ENCODE results near the gene TEX36.

TEX36 gene

DNA sequence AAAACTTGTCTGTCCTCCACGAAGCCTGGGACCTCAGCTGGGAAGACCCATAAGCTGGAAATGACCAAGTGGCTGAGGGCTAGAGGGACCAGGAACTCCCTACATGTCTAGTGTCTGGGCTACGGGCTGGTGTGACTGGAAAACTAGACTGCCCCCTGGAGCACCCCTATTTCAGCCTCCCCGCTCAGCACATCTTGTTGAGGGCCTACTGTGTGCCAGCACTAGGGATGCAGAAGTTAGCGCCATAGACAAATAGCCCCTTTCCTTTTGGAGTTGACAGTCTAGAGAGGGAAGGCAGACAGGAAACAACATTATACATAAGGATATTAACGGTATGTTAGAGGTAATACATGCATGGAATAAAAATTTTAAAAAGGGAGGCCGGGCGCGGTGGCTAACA lies 74.5 kb downstream of the TEX36 start:
- Mint-ChIP-seq H3K27me3 (no peaks in the 10 kb centered on the region), H3K27ac (no peak overlapping the region), H3K4me1 (ENCODE audit: low read depth) (no peaks in the 10 kb centered on the region), H3K9me3 (peaks cover under 1% of the 10 kb centered on the region), H3K36me3 (ENCODE audit: low read depth) (no peaks in the 10 kb centered on the region), H3K4me3 (no peak overlapping the region)
- intact Hi-C loops (cut with micrococcal nuclease) = no loop called here

GRCh38 chr10:125607689-125608290 lies 75.2 kb downstream of the TEX36 start:
- Mint-ChIP-seq H3K9me3 (peaks cover 8% of the 10 kb centered on the region), H3K27me3 (no peaks in the 10 kb centered on the region), H3K36me3 (ENCODE audit: low read depth) (no peaks in the 10 kb centered on the region), H3K4me3 (no peak overlapping the region), H3K27ac (no peak overlapping the region), H3K4me1 (ENCODE audit: low read depth) (no peaks in the 10 kb centered on the region)
- intact Hi-C loops (cut with micrococcal nuclease) = no loop called here

DNA sequence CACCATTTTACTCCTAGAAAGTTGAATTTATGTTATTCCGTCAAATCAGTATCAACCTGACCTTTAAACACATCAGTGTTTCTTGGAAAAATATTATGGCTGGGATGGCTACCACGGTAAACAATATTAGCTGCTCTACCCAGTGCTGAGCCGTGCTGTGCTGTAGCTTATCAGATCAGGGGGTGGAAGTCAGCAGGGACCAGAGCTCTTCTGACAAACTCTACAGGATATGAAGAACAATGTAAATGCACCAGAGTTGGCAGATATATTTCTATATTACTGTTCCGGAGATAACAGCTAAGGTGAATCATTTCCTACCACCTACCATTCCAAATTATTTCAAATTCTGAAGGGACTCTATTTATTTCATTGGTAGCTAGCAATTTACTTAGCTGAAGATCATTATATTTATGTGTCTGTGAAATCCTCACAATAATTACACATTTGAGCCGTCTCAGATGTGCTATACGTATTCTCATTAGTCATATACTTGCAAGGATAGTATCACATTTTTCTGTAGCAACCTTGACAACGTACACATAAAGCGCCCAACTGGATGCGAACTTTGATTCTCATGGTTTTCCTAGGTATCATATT lies 76.5 kb downstream of the TEX36 start:
- intact Hi-C loops (cut with micrococcal nuclease) = no loop called here
- no peaks in the 10 kb centered on the region for H3K4me1 Mint-ChIP-seq (ENCODE audit: low read depth)
- H3K27ac Mint-ChIP-seq = no peak overlapping the region
- peaks cover 21% of the 10 kb centered on the region for H3K9me3 Mint-ChIP-seq
- no peak overlapping the region for H3K4me3 Mint-ChIP-seq
- no peaks in the 10 kb centered on the region for H3K36me3 Mint-ChIP-seq (ENCODE audit: low read depth)
- no peaks in the 10 kb centered on the region for H3K27me3 Mint-ChIP-seq
